22Rv1 (cell line): ENCODE results near the gene BANP.

Experiments
- H3K27ac ChIP-seq: fragments of 450-650 bp; 2 replicates; pipeline ENCODE4 v1.5.1; 2017
- ZFX ChIP-seq: fragments of 450-650 bp; IDR thresholded peaks from 2 replicates; pipeline ENCODE4 v1.6.1; 2017; ENCODE audit warnings: antibody characterized with exemption, borderline replicate concordance
- TF ChIP-seq, protein P1 (sequence below): fragments of 450-650 bp; IDR thresholded peaks from 2 replicates; pipeline ENCODE4 v1.5.1; 2017; ENCODE audit warnings: mild to moderate bottlenecking

BANP gene

DNA sequence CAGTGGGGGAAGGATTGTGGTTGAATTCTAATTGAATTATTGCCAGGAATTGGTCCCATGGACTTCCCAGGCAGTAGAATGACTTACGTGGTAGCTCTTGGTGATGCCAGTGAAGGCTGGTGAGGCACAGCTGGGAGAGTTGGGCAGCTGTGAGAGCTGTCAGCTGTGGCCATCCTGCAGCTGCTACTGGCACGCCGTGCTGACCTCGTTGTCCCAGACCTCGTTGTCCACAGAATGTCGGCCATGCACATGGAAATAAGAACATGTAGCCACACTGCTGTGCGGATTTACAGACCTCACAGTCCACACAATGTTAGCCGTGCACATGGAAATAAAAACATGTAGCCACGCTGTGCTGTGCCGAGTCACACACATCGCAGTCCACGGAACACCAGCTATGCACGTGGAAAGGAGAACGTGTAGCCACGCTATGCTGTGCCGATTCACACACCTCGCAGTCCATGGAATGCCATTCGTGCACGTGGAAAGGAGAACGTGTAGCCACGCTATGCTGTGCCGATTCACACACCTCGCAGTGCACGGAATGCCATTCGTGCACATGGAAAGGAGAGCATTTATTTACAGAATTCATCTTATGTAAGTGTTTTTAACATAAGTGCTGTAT lies 59.2 kb downstream of the BANP start:
- TF ChIP-seq, protein P1, sequence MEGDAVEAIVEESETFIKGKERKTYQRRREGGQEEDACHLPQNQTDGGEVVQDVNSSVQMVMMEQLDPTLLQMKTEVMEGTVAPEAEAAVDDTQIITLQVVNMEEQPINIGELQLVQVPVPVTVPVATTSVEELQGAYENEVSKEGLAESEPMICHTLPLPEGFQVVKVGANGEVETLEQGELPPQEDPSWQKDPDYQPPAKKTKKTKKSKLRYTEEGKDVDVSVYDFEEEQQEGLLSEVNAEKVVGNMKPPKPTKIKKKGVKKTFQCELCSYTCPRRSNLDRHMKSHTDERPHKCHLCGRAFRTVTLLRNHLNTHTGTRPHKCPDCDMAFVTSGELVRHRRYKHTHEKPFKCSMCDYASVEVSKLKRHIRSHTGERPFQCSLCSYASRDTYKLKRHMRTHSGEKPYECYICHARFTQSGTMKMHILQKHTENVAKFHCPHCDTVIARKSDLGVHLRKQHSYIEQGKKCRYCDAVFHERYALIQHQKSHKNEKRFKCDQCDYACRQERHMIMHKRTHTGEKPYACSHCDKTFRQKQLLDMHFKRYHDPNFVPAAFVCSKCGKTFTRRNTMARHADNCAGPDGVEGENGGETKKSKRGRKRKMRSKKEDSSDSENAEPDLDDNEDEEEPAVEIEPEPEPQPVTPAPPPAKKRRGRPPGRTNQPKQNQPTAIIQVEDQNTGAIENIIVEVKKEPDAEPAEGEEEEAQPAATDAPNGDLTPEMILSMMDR = no peak
- TF ChIP-seq ZFX = no peak
- H3K27ac ChIP-seq = no peak overlapping the region

DNA sequence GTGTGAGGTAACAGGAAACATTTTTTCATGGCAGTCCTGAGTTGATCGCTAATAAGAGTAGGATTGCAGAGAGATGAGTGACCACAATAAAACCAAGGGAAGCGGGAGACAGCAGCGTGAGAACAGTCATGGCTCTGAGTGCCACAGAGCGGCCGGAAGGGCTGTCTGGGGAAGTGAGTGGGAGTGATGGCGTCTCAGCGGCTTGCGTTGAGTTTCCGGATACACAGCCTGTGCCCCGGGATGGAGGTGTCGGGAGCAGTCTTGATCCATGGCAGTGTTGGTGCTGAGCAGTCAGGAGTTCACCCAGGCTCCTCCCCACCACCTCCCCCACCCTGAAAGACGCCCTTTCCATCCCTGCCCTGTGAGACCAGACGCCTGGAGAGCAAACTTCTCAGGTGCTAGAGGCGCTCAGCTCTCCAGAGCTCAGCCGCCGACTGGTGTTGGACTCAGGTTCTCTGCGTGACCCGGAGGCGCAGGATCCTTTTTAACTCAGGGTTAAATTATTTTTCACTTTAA lies 59.8 kb downstream of the BANP start:
- TF ChIP-seq, protein P1 = no peak
- TF ChIP-seq ZFX = no peak
- no peak overlapping the region for H3K27ac ChIP-seq

DNA sequence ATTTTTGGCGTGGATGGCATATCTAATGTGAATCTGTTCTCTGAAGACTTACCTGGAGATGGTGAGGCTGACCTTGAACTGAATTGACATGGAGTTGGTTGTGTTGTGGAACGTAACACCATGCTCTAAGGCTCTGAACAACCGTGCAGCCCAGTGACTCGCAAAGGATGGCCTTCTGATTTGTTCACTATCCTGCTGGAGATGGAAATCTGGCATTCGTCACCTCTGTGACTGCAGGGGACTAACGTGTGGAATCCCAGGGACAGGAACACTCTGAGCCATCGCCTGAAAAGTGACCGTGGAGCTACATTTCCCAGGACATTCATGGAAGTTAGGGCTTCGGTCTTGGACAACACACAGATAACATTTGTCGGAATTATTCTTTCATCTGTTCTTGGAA lies 61.1 kb downstream of the BANP start:
- H3K27ac ChIP-seq = no peak overlapping the region
- TF ChIP-seq, protein P1 = no peak
- TF ChIP-seq ZFX = no peak

DNA sequence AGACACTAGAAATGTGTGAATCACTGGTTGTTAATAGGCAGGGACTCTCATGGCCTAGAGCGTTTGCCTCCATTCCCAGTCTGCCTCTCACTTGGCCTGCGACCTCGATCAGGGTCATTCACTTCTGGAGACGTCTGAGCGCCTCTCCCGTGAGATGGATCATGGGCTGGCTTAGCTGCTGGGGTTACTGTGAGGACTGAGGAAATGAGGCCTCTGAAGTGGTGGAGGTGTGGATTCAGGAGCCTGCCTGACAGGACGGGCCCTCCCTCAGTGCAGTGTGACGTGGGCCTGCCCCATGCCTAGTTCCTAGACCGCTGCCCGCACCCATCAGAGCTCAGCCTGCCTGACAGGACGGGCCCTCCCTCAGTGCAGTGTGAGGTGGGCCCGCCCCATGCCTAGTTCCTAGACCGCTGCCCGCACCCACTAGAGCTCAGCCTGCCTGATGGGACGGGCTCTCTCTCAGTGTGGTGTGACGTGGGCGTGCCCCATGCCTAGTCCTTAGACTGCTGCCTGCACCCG lies 61.9 kb downstream of the BANP start:
- TF ChIP-seq, protein P1 = no peak
- no peak for TF ChIP-seq ZFX
- H3K27ac ChIP-seq = no peak overlapping the region

DNA sequence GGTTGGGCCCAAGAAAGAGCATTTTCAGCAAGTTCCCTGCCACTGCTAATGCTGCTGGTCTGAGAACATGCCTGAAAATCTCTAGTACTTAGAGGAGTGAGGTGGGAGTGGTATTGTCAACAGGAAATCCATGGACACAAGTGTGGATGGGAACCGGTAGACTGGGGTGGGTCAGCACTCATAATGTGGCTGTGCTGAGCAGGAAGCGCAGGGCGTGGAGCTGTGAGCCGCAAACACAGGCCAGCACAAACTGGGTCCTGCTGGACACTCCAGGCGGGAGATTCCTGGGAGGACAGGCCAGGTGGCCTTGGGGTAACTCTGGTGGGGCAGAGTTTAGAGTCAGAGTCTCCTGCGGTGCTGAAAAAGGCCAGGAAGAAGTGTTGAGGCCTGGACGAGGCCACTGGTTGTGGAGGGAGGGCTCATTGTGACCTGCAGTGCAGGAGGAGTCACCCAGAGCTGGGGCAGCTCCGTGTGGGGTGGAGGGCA lies 62.6 kb downstream of the BANP start:
- TF ChIP-seq, protein P1 = no peak
- TF ChIP-seq ZFX = no peak
- H3K27ac ChIP-seq = no peak overlapping the region

DNA sequence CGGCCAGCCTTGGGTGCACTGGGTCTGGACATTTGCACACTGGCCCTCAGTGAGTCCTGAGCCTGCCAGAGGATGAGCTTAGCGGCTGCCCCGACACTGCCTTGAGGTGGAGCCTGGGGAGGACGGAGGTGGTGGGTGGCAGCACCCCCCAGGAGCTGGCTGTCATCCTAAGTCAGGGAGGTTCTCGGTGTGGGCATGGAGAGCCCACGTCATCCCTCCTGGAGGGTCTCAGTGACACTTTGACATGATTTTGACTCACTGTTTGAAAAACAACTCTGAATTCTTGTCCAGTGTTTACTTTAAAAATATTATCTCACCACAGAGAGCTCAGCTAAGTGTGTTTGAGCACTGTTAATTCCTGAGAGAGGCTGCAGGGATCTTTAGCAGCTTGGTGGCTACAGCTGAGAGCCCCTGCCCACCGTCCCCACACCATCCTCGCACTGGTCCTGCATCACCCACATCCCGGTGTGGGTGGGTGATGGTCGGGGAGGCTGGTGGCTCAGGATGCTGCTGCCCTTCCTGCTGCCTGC lies 63.1 kb downstream of the BANP start:
- H3K27ac ChIP-seq = no peak overlapping the region
- no peak for TF ChIP-seq ZFX
- TF ChIP-seq, protein P1 = no peak
